ENCODE results near the gene PLA2G6. TPM values are rescaled to one million over a fixed set of nuclear protein-coding genes. Genes with fewer than 3 reads are reported as not detected.

The PLA2G6 gene
- total RNA-seq, 4 donors from 2014 or later, result 29.2 to 129 (median 44.1) TPM

GRCh38 chr22:38138961-38139360 is 42.7 kb downstream of the PLA2G6 start:
- TF ChIP-seq, protein P1, sequence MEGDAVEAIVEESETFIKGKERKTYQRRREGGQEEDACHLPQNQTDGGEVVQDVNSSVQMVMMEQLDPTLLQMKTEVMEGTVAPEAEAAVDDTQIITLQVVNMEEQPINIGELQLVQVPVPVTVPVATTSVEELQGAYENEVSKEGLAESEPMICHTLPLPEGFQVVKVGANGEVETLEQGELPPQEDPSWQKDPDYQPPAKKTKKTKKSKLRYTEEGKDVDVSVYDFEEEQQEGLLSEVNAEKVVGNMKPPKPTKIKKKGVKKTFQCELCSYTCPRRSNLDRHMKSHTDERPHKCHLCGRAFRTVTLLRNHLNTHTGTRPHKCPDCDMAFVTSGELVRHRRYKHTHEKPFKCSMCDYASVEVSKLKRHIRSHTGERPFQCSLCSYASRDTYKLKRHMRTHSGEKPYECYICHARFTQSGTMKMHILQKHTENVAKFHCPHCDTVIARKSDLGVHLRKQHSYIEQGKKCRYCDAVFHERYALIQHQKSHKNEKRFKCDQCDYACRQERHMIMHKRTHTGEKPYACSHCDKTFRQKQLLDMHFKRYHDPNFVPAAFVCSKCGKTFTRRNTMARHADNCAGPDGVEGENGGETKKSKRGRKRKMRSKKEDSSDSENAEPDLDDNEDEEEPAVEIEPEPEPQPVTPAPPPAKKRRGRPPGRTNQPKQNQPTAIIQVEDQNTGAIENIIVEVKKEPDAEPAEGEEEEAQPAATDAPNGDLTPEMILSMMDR (IDR thresholded peaks at IDR 0.05; ENCODE audit: low read depth), result no peak

- TF ChIP-seq, protein P1 (IDR thresholded peaks at IDR 0.05; ENCODE audit: low read depth), result no peak
Measured at GRCh38 chr22:38137876-38138687, 43.5 kb downstream of the PLA2G6 start.

- TF ChIP-seq, protein P1 (IDR thresholded peaks at IDR 0.05; ENCODE audit: low read depth), result no peak
Measured at GRCh38 chr22:38136607-38137006, 45.0 kb downstream of the PLA2G6 start.

GRCh38 chr22:38135133-38135706 is 46.4 kb downstream of the PLA2G6 start:
- TF ChIP-seq, protein P1 (IDR thresholded peaks at IDR 0.05; ENCODE audit: low read depth), result no peak

DNA sequence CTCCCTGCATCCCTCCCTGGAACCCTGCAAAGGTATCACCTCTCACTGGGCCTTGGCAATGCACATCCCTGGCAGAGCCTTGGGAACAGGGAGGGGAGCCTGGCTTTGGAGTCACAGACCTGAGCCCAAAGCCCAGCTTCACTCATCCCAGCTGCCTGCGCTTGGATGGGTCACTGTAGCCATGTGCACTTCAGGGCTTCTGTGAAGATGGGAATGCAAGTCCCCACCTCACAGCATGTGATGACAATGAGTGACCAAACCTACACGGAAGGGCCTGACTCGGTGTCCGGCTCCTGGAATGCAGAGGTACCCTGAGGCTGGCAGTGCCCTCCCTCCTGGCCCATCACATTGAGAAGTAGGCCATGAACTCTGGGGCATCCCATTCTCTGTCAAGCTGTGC is 48.3 kb downstream of the PLA2G6 start:
- TF ChIP-seq, protein P1 (IDR thresholded peaks at IDR 0.05; ENCODE audit: low read depth), result no peak

DNA sequence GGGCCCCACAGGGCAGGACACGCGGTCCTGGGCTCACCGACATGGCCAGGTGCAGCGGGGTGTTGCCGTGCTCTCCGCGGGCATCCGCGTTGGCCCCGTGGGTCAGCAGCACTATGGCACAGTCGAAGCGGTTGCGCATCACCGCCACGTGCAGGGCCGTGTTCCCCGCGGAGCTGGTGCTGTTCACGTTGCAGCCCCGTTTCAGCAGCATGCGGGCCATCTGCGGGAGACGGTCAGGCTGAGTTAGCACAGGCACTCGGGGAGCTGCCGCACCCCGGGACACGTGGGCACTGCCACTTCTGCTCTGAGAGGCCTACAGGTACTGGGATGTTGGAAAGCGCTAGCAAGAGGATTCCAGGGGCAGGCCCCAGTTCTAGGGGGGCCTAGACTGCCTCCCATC is 48.8 kb downstream of the PLA2G6 start:
- TF ChIP-seq, protein P1 (IDR thresholded peaks at IDR 0.05; ENCODE audit: low read depth), result no peak

- TF ChIP-seq, protein P1 (IDR thresholded peaks at IDR 0.05; ENCODE audit: low read depth), result no peak
Measured at GRCh38 chr22:38132136-38132535, 49.5 kb downstream of the PLA2G6 start.

Data from subcutaneous adipose tissue (tissue), 4 donors.